ENCODE data around the gene PAK1. TPM values are rescaled to one million over a fixed set of nuclear protein-coding genes. Genes with fewer than 3 reads are reported as not detected.

Gene PAK1
- total RNA-seq, 1 experiment from 2014 or later, result 80.0 TPM

DNA sequence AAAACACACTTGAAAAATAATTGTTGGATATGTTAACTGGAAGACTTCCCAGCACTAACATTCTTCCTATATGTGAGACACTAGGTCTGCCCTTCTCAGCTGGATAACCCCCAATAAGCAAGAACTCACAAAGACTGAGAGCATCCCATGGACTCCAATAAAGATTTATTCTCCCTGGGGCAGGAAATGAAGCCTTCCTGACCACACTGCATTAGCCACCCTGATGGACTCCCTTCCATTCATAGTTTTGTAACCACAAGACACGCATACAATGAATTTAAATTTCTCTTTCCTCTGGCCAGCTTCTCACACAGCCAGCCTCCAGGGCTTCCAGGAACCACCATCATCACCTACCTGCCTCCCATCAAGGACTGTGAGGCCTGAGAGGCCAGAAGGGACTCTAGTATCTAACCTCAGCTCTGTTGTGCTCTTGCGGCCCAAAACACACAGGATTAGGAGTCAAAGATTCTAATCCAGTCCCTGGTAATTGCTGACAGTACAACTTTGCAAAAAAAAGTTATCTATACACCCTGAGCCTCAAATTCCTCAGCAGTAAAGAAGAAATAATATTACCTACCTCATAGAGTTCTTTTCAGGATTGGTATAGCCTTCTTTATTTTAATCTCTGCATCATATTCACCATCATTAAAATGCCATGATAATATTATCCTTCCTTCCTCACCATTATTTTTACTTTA lies 126.8 kb downstream of the PAK1 start:
- no peaks in the 10 kb centered on the region for H3K27me3 ChIP-seq (ENCODE audit: insufficient read depth, low read depth)
- H3F3A ChIP-seq (ENCODE audit: insufficient read depth, low read depth), result no peaks in the 10 kb centered on the region
- H3K9me3 ChIP-seq (ENCODE audit: insufficient read depth, low read depth), result no peaks in the 10 kb centered on the region
- H3K27ac ChIP-seq, result no peak overlapping the region
- no peak for DNase-seq
- TF ChIP-seq EZH2 (IDR thresholded peaks at IDR 0.05; ENCODE audit: low read depth), result no peak
- BruUV-seq (replicated peaks), result no TSS peak
- no peaks in the 10 kb centered on the region for H3K36me3 ChIP-seq (ENCODE audit: low read depth)
- intact Hi-C loops (cut with micrococcal nuclease; ENCODE audit: unreplicated experiment), result no loop called here
- no peaks in the 10 kb centered on the region for H3K79me2 ChIP-seq (ENCODE audit: low read depth)
- no peaks in the 10 kb centered on the region for H3K9me2 ChIP-seq (ENCODE audit: insufficient read depth)
- CTCF ChIA-PET, result no interaction called here
- H3K4me1 ChIP-seq (replicated peaks; ENCODE audit: insufficient read depth), result no peaks in the 10 kb centered on the region
- no peak overlapping the region for H2AFZ ChIP-seq
- no peak overlapping the region for H3K4me2 ChIP-seq
- no peaks in the 10 kb centered on the region for H4K20me1 ChIP-seq (ENCODE audit: insufficient read depth)
- POLR2A ChIA-PET (ENCODE audit: unreplicated experiment), result no interaction called here
- no peak overlapping the region for H3K4me3 ChIP-seq

DNA sequence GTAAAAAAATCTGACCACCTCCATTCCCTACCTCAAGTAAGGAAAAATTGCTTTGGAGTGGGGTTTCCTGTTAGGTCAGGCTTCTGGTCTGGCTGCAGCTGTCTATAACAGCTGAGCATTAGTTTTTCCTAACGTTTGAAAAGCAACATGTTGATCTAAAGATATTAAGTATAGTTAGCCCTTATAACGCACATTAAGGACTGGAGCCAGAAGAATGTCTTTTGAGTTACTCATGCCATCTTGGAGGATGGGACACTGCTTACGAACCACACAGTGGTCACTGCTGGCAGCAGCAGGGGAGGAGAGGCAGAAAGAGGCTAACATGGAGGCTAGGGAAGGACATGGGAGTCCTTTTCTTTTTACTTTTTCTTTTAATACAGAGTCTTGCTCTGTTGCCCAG lies 128.3 kb downstream of the PAK1 start:
- no peak for TF ChIP-seq EZH2 (IDR thresholded peaks at IDR 0.05; ENCODE audit: low read depth)
- TF ChIP-seq, protein P1, sequence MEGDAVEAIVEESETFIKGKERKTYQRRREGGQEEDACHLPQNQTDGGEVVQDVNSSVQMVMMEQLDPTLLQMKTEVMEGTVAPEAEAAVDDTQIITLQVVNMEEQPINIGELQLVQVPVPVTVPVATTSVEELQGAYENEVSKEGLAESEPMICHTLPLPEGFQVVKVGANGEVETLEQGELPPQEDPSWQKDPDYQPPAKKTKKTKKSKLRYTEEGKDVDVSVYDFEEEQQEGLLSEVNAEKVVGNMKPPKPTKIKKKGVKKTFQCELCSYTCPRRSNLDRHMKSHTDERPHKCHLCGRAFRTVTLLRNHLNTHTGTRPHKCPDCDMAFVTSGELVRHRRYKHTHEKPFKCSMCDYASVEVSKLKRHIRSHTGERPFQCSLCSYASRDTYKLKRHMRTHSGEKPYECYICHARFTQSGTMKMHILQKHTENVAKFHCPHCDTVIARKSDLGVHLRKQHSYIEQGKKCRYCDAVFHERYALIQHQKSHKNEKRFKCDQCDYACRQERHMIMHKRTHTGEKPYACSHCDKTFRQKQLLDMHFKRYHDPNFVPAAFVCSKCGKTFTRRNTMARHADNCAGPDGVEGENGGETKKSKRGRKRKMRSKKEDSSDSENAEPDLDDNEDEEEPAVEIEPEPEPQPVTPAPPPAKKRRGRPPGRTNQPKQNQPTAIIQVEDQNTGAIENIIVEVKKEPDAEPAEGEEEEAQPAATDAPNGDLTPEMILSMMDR (conservative IDR thresholded peaks at IDR 0.05), result no peak
- H3K4me1 ChIP-seq (replicated peaks; ENCODE audit: insufficient read depth), result no peaks in the 10 kb centered on the region
- no TSS peak for BruUV-seq (replicated peaks)
- ChIA-PET CTCF (no interaction called here), POLR2A (ENCODE audit: unreplicated experiment) (no interaction called here)
- no peaks in the 10 kb centered on the region for H3K9me2 ChIP-seq (ENCODE audit: insufficient read depth)
- intact Hi-C loops (cut with micrococcal nuclease; ENCODE audit: unreplicated experiment), result no loop called here
- H3K27me3 ChIP-seq (ENCODE audit: insufficient read depth, low read depth), result no peaks in the 10 kb centered on the region
- no peak overlapping the region for H3K4me3 ChIP-seq
- H4K20me1 ChIP-seq (ENCODE audit: insufficient read depth), result no peaks in the 10 kb centered on the region
- no peak overlapping the region for H2AFZ ChIP-seq
- no peak for DNase-seq
- H3F3A ChIP-seq (ENCODE audit: insufficient read depth, low read depth), result no peaks in the 10 kb centered on the region
- H3K36me3 ChIP-seq (ENCODE audit: low read depth), result peaks cover 8% of the 10 kb centered on the region; the same call in 1 of the 2 replicates
- no peaks in the 10 kb centered on the region for H3K9me3 ChIP-seq (ENCODE audit: insufficient read depth, low read depth)
- H3K4me2 ChIP-seq, result no peak overlapping the region
- H3K27ac ChIP-seq, result no peak overlapping the region
- H3K79me2 ChIP-seq (ENCODE audit: low read depth), result no peaks in the 10 kb centered on the region

DNA sequence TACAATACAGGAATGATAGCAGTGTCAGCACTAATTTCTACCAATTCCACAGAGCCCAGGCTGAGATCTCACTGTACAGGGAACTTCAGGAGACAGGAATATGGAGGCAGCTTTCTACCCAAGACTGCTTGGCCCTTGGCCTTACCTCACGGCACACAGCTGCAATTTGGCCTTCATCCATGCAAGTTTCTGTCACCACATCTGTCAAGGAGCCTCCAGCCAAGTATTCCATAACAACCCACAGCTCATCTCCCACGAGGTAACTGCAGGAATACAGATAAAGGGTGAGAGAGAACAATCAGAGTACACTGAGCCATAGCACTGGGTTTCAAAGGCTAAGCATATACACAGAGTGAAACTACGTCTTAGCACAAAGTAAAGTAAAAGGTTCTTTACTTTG lies 133.4 kb downstream of the PAK1 start:
- H3K9me3 ChIP-seq (ENCODE audit: insufficient read depth, low read depth), result no peaks in the 10 kb centered on the region
- peaks cover 22% of the 10 kb centered on the region for H3K36me3 ChIP-seq (ENCODE audit: low read depth)
- H2AFZ ChIP-seq, result no peak overlapping the region
- DNase-seq, result no peak
- no peak overlapping the region for H3K4me3 ChIP-seq
- H3F3A ChIP-seq (ENCODE audit: insufficient read depth, low read depth), result no peaks in the 10 kb centered on the region
- H3K4me2 ChIP-seq, result no peak overlapping the region
- H3K9me2 ChIP-seq (ENCODE audit: insufficient read depth), result no peaks in the 10 kb centered on the region
- H3K4me1 ChIP-seq (replicated peaks; ENCODE audit: insufficient read depth), result no peaks in the 10 kb centered on the region
- no peaks in the 10 kb centered on the region for H4K20me1 ChIP-seq (ENCODE audit: insufficient read depth)
- no TSS peak for BruUV-seq (replicated peaks)
- intact Hi-C loops (cut with micrococcal nuclease; ENCODE audit: unreplicated experiment), result no loop called here
- TF ChIP-seq, protein P1 (conservative IDR thresholded peaks at IDR 0.05), result no peak
- TF ChIP-seq EZH2 (IDR thresholded peaks at IDR 0.05; ENCODE audit: low read depth), result no peak
- no peaks in the 10 kb centered on the region for H3K27me3 ChIP-seq (ENCODE audit: insufficient read depth, low read depth)
- ChIA-PET CTCF (no interaction called here), POLR2A (ENCODE audit: unreplicated experiment) (no interaction called here)
- no peaks in the 10 kb centered on the region for H3K79me2 ChIP-seq (ENCODE audit: low read depth)
- H3K27ac ChIP-seq, result no peak overlapping the region

DNA sequence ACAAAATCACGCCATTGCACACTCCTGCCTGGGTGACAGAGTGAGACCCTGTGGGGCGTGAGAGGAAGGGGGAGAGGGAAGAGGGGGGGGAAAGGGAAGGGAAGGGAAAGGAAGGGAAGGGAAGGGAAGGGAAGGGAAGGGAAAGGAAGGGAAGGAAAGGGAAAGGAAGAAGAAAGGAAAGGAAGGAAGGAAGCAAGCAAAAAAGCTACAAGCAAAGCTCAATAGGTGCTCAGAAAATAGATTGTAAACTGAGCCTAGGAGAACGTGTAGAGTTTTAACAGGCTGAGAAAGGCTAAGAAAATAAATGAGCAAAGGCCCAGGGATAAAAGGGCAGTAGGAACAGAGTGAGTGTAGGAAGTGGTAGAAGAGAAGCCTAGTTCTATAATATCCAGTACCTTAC lies 141.6 kb downstream of the PAK1 start:
- CTCF ChIA-PET, result no interaction called here
- POLR2A ChIA-PET (ENCODE audit: unreplicated experiment), result no interaction called here
- Histone ChIP-seq H4K20me1 (ENCODE audit: insufficient read depth) (no peaks in the 10 kb centered on the region), H3K4me2 (no peak overlapping the region), H3K79me2 (ENCODE audit: low read depth) (no peaks in the 10 kb centered on the region), H2AFZ (no peak overlapping the region), H3F3A (ENCODE audit: insufficient read depth, low read depth) (peaks cover 8% of the 10 kb centered on the region; the same call in 1 of the 2 replicates), H3K9me2 (ENCODE audit: insufficient read depth) (no peaks in the 10 kb centered on the region), H3K4me1 (replicated peaks; ENCODE audit: insufficient read depth) (no peaks in the 10 kb centered on the region), H3K4me3 (no peak overlapping the region), H3K27me3 (ENCODE audit: insufficient read depth, low read depth) (no peaks in the 10 kb centered on the region), H3K9me3 (ENCODE audit: insufficient read depth, low read depth) (no peaks in the 10 kb centered on the region; the same call in 1 of the 2 replicates), H3K36me3 (ENCODE audit: low read depth) (peaks cover 13% of the 10 kb centered on the region), H3K27ac (no peak overlapping the region)
- BruUV-seq (replicated peaks), result no TSS peak
- intact Hi-C loops (cut with micrococcal nuclease; ENCODE audit: unreplicated experiment), result no loop called here
- DNase-seq, result no peak
- TF ChIP-seq, protein P1 (conservative IDR thresholded peaks at IDR 0.05), result no peak
- TF ChIP-seq EZH2 (IDR thresholded peaks at IDR 0.05; ENCODE audit: low read depth), result no peak
